GM06990 (cell line): ENCODE data around the gene EPHB3.

ENCODE experiments used
- DNase-seq: peaks from one replicate; pipeline ENCODE4 v3.0.0-alpha.2; 2011; ENCODE audit not compliant: insufficient read length; ENCODE audit errors: extremely low read depth
- H3K27me3 ChIP-seq: replicated peaks from 2 replicates; pipeline ENCODE4 v1.6.0; 2011; ENCODE audit warnings: low read length; ENCODE audit not compliant: control insufficient read depth, insufficient read depth
- H3K36me3 ChIP-seq: 2 replicates; pipeline ENCODE4 v1.5.1; 2011; ENCODE audit warnings: low read length; ENCODE audit not compliant: control insufficient read depth, insufficient read depth
- H3K4me3 ChIP-seq: replicated peaks from 2 replicates; pipeline ENCODE4 v1.5.1; 2011; ENCODE audit warnings: low read depth, mild to moderate bottlenecking, control low read depth, low read length
- TF ChIP-seq, protein P1 (sequence below): IDR thresholded peaks from 2 replicates; pipeline ENCODE4 v1.5.1; 2011; ENCODE audit warnings: low read length, control low read depth, mild to moderate bottlenecking, inconsistent platforms; ENCODE audit not compliant: insufficient read depth, poor library complexity, severe bottlenecking

The EPHB3 gene

DNA sequence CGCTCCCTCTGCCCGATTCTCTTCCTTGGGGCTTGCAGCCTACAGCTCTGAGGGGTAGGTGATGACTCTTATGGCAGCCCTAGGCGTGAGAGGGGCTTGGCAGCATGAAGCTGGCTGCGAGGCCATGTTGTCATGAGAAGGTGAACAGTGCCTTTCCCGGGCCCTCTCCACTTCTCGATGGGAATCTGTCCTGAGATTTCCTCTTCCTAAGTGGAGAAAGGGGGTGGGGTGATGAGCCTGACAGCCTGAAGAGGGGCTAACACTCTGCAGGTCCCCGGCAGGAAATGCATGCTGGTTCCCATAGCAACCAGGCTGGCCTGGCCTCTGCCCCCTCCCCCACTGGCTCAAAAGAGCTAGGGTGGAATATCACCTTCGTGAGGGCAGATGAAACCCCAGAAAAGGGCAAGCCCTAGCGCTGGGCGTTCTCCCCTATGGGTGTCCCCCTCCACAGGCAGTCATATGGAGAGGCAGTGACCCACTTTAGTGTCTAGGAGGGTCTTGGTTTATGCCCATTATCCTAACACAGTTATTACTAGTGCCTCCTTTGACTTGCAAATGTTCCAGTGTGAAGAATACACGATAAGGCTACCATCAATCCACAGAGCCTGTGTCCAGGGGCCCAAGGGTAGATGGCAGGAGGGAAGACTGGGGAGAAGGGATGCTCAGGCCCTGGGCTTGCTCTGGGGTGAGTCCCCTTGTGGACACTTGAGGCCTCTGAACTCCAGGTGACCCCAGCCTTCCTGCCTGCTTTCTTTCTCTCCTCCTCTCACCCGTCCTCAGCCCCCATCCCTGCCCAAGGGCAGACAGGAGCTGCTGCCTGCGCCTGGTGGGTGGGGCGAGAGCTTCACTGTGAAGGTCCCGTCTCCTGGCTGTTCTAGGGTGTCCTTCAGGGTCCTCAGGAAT, 13.2 kb downstream of the EPHB3 start:
- Histone ChIP-seq H3K27me3 (peaks cover under 1% of the 10 kb centered on the region), H3K36me3 (no peaks in the 10 kb centered on the region), H3K4me3 (no peak overlapping the region)
- DNase-seq = no peak
- TF ChIP-seq, protein P1, sequence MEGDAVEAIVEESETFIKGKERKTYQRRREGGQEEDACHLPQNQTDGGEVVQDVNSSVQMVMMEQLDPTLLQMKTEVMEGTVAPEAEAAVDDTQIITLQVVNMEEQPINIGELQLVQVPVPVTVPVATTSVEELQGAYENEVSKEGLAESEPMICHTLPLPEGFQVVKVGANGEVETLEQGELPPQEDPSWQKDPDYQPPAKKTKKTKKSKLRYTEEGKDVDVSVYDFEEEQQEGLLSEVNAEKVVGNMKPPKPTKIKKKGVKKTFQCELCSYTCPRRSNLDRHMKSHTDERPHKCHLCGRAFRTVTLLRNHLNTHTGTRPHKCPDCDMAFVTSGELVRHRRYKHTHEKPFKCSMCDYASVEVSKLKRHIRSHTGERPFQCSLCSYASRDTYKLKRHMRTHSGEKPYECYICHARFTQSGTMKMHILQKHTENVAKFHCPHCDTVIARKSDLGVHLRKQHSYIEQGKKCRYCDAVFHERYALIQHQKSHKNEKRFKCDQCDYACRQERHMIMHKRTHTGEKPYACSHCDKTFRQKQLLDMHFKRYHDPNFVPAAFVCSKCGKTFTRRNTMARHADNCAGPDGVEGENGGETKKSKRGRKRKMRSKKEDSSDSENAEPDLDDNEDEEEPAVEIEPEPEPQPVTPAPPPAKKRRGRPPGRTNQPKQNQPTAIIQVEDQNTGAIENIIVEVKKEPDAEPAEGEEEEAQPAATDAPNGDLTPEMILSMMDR = no peak

- Histone ChIP-seq H3K36me3 (no peaks in the 10 kb centered on the region), H3K4me3 (no peak overlapping the region), H3K27me3 (peaks cover 1% of the 10 kb centered on the region; the same call in 1 of the 2 replicates)
- DNase-seq = no peak
- TF ChIP-seq, protein P1 = no peak
Measured at GRCh38 chr3:184575701-184576100, 14.1 kb downstream of the EPHB3 start.

- no peak overlapping the region for H3K4me3 ChIP-seq
- peaks cover 1% of the 10 kb centered on the region; the same call in 1 of the 2 replicates for H3K27me3 ChIP-seq
- TF ChIP-seq, protein P1 = no peak
- no peak for DNase-seq
- H3K36me3 ChIP-seq = no peaks in the 10 kb centered on the region
Measured at GRCh38 chr3:184576457-184577240, 15.1 kb downstream of the EPHB3 start.

DNA sequence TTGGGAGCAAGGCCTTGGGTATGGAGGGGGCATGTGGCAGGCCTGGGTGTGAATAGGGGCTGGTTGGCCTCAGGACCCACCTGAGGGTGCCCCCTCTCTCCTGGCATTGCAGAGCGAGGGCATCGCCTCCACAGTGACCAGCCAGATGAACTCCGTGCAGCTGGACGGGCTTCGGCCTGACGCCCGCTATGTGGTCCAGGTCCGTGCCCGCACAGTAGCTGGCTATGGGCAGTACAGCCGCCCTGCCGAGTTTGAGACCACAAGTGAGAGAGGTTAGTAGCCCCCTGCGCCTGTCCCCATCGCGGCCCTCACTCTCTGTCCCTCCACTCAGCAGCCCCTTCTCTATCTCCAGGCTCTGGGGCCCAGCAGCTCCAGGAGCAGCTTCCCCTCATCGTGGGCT, 16.0 kb downstream of the EPHB3 start:
- Histone ChIP-seq H3K36me3 (no peaks in the 10 kb centered on the region), H3K4me3 (no peak overlapping the region), H3K27me3 (peaks cover 1% of the 10 kb centered on the region; the same call in 1 of the 2 replicates)
- TF ChIP-seq, protein P1 = no peak
- DNase-seq = no peak

GRCh38 chr3:184578218-184578617, 16.6 kb downstream of the EPHB3 start:
- no peak for DNase-seq
- H3K27me3 ChIP-seq = peaks cover 1% of the 10 kb centered on the region
- H3K36me3 ChIP-seq = no peaks in the 10 kb centered on the region
- TF ChIP-seq, protein P1 = no peak
- no peak overlapping the region for H3K4me3 ChIP-seq
